ENCODE data around the gene SERGEF.

- TF ChIP-seq GATA3 (IDR thresholded peaks at IDR 0.05; ENCODE audit: low read depth, low read length) (no peak), GATA2 (IDR thresholded peaks at IDR 0.05; ENCODE audit: low read depth, low read length) (no peak)
These were observed 85.0 kb downstream of the SERGEF start for GRCh38 chr11:17927681-17928343.

All from SH-SY5Y (cell line).